SK-N-SH (cell line): ENCODE data around the gene DPYSL5.

Experiments
- CHD2 ChIP-seq: fragments of 150-350 bp; IDR thresholded peaks from 2 replicates; pipeline ENCODE4 v1.6.1; 2018; ENCODE audit warnings: low read length; ENCODE audit not compliant: partially characterized antibody
- EP300 ChIP-seq, 2 experiments: IDR thresholded peaks; 2 replicates each; pipeline versions ENCODE4 v1.4.0 to v1.6.1; 2012; ENCODE audit warnings: borderline replicate concordance in 1 of 2, low read depth in 1 of 2, low read length in 1 of 2
- FOXJ3 ChIP-seq: sonication (generic); formaldehyde crosslinking; IDR thresholded peaks from 2 replicates; pipeline ENCODE4 v1.5.1; 2020; ENCODE audit warnings: mild to moderate bottlenecking, missing genetic modification reagents
- GABPA ChIP-seq: IDR thresholded peaks from 2 replicates; pipeline ENCODE4 v1.4.0; 2012; ENCODE audit warnings: low read depth, mild to moderate bottlenecking
- GATA2 ChIP-seq: sonication (generic); formaldehyde crosslinking; IDR thresholded peaks from 2 replicates; pipeline ENCODE4 v1.5.0; 2020; ENCODE audit warnings: mild to moderate bottlenecking, missing genetic modification reagents
- MXI1 ChIP-seq: IDR thresholded peaks from 2 replicates; pipeline ENCODE4 v1.6.1; 2012; ENCODE audit warnings: mild to moderate bottlenecking, low read depth, low read length, improper control_type of control experiment
- NRF1 ChIP-seq: IDR thresholded peaks from 2 replicates; pipeline ENCODE4 v1.6.1; 2012; ENCODE audit warnings: low read depth, mild to moderate bottlenecking, low read length
- POLR2AphosphoS5 ChIP-seq: IDR thresholded peaks from 2 replicates; pipeline ENCODE4 v1.6.1; 2012; ENCODE audit warnings: low read depth, low read length
- RFX5 ChIP-seq: IDR thresholded peaks from 2 replicates; pipeline ENCODE4 v1.6.1; 2012; ENCODE audit warnings: mild to moderate bottlenecking, improper control_type of control experiment, low read length
- SIN3A ChIP-seq: IDR thresholded peaks from 2 replicates; pipeline ENCODE4 v1.6.1; 2012; ENCODE audit warnings: low read depth, mild to moderate bottlenecking, low read length, moderate library complexity, borderline replicate concordance
- YY1 ChIP-seq: IDR thresholded peaks from 2 replicates; pipeline ENCODE4 v1.4.0; 2012; ENCODE audit warnings: low read depth, mild to moderate bottlenecking
- TF ChIP-seq, protein P1 (sequence below): fragments of 150-350 bp; IDR thresholded peaks from 2 replicates; pipeline ENCODE4 v1.6.1; 2017; ENCODE audit warnings: antibody characterized with exemption, low read length, low read depth, borderline replicate concordance
- TF ChIP-seq, protein P2 (sequence below): IDR thresholded peaks from 2 replicates; pipeline ENCODE4 v1.4.0; 2012; ENCODE audit warnings: low read depth, borderline replicate concordance
- TF ChIP-seq, protein P3 (sequence below): fragments of 200-600 bp; sonication (generic); IDR thresholded peaks from 2 replicates; pipeline ENCODE4 v1.6.1; 2017; ENCODE audit warnings: antibody characterized with exemption, mild to moderate bottlenecking, moderate library complexity

DNA sequence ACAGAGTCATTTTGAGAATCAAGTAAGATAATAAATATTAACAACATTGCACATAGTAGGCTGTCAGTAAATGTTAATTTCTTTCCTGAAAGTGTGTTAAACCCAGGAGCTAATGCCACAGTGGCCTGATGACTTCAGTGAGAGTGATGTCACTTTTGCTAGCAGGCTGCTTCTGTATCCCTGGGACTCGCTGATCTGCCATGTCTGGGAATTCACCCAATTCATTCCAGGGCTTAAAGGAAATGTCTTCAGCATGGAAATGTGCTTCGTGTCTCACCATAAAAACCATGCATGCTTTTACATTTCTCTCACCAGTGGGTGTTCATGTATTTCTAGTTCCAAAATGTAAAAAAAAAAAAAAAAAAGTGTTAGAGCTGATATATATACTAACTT, 65.7 kb downstream of the DPYSL5 start:
- TF ChIP-seq, protein P1, sequence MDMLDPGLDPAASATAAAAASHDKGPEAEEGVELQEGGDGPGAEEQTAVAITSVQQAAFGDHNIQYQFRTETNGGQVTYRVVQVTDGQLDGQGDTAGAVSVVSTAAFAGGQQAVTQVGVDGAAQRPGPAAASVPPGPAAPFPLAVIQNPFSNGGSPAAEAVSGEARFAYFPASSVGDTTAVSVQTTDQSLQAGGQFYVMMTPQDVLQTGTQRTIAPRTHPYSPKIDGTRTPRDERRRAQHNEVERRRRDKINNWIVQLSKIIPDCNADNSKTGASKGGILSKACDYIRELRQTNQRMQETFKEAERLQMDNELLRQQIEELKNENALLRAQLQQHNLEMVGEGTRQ: no peak
- TF ChIP-seq, protein P2, sequence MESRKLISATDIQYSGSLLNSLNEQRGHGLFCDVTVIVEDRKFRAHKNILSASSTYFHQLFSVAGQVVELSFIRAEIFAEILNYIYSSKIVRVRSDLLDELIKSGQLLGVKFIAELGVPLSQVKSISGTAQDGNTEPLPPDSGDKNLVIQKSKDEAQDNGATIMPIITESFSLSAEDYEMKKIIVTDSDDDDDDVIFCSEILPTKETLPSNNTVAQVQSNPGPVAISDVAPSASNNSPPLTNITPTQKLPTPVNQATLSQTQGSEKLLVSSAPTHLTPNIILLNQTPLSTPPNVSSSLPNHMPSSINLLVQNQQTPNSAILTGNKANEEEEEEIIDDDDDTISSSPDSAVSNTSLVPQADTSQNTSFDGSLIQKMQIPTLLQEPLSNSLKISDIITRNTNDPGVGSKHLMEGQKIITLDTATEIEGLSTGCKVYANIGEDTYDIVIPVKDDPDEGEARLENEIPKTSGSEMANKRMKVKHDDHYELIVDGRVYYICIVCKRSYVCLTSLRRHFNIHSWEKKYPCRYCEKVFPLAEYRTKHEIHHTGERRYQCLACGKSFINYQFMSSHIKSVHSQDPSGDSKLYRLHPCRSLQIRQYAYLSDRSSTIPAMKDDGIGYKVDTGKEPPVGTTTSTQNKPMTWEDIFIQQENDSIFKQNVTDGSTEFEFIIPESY: no peak
- TF ChIP-seq, protein P3, sequence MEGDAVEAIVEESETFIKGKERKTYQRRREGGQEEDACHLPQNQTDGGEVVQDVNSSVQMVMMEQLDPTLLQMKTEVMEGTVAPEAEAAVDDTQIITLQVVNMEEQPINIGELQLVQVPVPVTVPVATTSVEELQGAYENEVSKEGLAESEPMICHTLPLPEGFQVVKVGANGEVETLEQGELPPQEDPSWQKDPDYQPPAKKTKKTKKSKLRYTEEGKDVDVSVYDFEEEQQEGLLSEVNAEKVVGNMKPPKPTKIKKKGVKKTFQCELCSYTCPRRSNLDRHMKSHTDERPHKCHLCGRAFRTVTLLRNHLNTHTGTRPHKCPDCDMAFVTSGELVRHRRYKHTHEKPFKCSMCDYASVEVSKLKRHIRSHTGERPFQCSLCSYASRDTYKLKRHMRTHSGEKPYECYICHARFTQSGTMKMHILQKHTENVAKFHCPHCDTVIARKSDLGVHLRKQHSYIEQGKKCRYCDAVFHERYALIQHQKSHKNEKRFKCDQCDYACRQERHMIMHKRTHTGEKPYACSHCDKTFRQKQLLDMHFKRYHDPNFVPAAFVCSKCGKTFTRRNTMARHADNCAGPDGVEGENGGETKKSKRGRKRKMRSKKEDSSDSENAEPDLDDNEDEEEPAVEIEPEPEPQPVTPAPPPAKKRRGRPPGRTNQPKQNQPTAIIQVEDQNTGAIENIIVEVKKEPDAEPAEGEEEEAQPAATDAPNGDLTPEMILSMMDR: no peak
- TF ChIP-seq YY1 (no peak), MXI1 (no peak; the same call in 1 of the 2 replicates), POLR2AphosphoS5 (no peak), CHD2 (no peak), EP300 (IDR thresholded peaks at IDR 0.05; ENCODE audit: borderline replicate concordance in 1 of 2, low read depth in 1 of 2, low read length in 1 of 2) (no peak), NRF1 (no peak), RFX5 (no peak), FOXJ3 (CRISPR knock-in tag) (no peak), GABPA (no peak), SIN3A (no peak), GATA2 (CRISPR knock-in tag) (no peak)
